ENCODE data around the gene NOB1. TPM values are rescaled to one million over a fixed set of nuclear protein-coding genes. Genes with fewer than 3 reads are reported as not detected.

NOB1 gene
- total RNA-seq, 1 experiment from 2014 or later, result 172 TPM

- DNase-seq (ENCODE audit: low read depth, low spot score) (no peak), ATAC-seq (no peak)
- H3K27ac ChIP-seq (ENCODE audit: low read depth, low read length), result no peak overlapping the region
- no TSS peak for BruUV-seq (replicated peaks)
- intact Hi-C loops (cut with micrococcal nuclease), result no loop called here
- H3K9me3 ChIP-seq (ENCODE audit: control insufficient read depth in 1 of 2, insufficient read depth in 1 of 2, low read depth in 1 of 2, low read length in 2 of 2), result no peaks in the 10 kb centered on the region
- H4K20me1 ChIP-seq (ENCODE audit: insufficient read depth), result no peaks in the 10 kb centered on the region
- H3K36me3 ChIP-seq (ENCODE audit: control insufficient read depth in 1 of 2, insufficient read depth in 2 of 2, low read length in 2 of 2), result peaks cover 67 to 82% of the 10 kb centered on the region in 2 experiments
- peaks cover 99% of the 10 kb centered on the region for H3K79me2 ChIP-seq (ENCODE audit: insufficient read depth, low read length)
- RAD21 ChIA-PET (ENCODE audit: low non-redundant PET in 1 of 2, low total read pairs in 2 of 2, uncharacterized antibody in 2 of 2, unreplicated experiment in 2 of 2), result no interaction called here
- peaks cover 5 to 8% of the 10 kb centered on the region in 2 experiments for H3K4me1 ChIP-seq (ENCODE audit: control insufficient read depth in 1 of 2, insufficient read depth in 2 of 2, low read length in 2 of 2)
- TF ChIP-seq, protein P1, sequence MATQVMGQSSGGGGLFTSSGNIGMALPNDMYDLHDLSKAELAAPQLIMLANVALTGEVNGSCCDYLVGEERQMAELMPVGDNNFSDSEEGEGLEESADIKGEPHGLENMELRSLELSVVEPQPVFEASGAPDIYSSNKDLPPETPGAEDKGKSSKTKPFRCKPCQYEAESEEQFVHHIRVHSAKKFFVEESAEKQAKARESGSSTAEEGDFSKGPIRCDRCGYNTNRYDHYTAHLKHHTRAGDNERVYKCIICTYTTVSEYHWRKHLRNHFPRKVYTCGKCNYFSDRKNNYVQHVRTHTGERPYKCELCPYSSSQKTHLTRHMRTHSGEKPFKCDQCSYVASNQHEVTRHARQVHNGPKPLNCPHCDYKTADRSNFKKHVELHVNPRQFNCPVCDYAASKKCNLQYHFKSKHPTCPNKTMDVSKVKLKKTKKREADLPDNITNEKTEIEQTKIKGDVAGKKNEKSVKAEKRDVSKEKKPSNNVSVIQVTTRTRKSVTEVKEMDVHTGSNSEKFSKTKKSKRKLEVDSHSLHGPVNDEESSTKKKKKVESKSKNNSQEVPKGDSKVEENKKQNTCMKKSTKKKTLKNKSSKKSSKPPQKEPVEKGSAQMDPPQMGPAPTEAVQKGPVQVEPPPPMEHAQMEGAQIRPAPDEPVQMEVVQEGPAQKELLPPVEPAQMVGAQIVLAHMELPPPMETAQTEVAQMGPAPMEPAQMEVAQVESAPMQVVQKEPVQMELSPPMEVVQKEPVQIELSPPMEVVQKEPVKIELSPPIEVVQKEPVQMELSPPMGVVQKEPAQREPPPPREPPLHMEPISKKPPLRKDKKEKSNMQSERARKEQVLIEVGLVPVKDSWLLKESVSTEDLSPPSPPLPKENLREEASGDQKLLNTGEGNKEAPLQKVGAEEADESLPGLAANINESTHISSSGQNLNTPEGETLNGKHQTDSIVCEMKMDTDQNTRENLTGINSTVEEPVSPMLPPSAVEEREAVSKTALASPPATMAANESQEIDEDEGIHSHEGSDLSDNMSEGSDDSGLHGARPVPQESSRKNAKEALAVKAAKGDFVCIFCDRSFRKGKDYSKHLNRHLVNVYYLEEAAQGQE (IDR thresholded peaks at IDR 0.05; ENCODE audit: low read depth), result no peak
- TF ChIP-seq SP1 (IDR thresholded peaks at IDR 0.05; ENCODE audit: low read depth) (no peak), SRF (IDR thresholded peaks at IDR 0.05; ENCODE audit: low read depth) (no peak), FOSL1 (IDR thresholded peaks at IDR 0.05; ENCODE audit: low read depth) (no peak), SIN3A (IDR thresholded peaks at IDR 0.05; ENCODE audit: low read depth) (no peak), CTCF (IDR thresholded peaks at IDR 0.05 in 2 of 3, conservative IDR thresholded peaks at IDR 0.05 in 1 of 3; ENCODE audit: borderline replicate concordance in 1 of 3, insufficient read depth in 1 of 3, low read depth in 2 of 3, low read length in 2 of 3) (no peak), EZH2phosphoT487 (IDR thresholded peaks at IDR 0.05; ENCODE audit: borderline replicate concordance) (no peak), EZH2 (IDR thresholded peaks at IDR 0.05) (no peak), ZFX (IDR thresholded peaks at IDR 0.05) (no peak), POLR2AphosphoS5 (IDR thresholded peaks at IDR 0.05; ENCODE audit: low read depth, low read length) (no peak), ZNF274 (IDR thresholded peaks at IDR 0.05; ENCODE audit: low read depth, low read length) (no peak), POLR2A (IDR thresholded peaks at IDR 0.05; ENCODE audit: borderline replicate concordance, extremely low read depth, insufficient read depth, insufficient read length) (no peak)
- TF ChIP-seq, protein P2, sequence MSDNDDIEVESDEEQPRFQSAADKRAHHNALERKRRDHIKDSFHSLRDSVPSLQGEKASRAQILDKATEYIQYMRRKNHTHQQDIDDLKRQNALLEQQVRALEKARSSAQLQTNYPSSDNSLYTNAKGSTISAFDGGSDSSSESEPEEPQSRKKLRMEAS (IDR thresholded peaks at IDR 0.05), result no peak
- H3K27me3 ChIP-seq (ENCODE audit: insufficient read depth, low read length), result no peaks in the 10 kb centered on the region
- no peaks in the 10 kb centered on the region for H3K9me2 ChIP-seq (ENCODE audit: insufficient read depth)
- H3K4me3 ChIP-seq (replicated peaks in 1 of 2; ENCODE audit: low read depth in 1 of 2, low read length in 2 of 2), result no peak overlapping the region
- H2AFZ ChIP-seq (ENCODE audit: low read depth, low read length, poor library complexity, severe bottlenecking), result no peak overlapping the region
- POLR2A ChIA-PET, result no interaction called here
- CTCF ChIA-PET, result no interaction called here
- H3K4me2 ChIP-seq (ENCODE audit: low read length), result no peak overlapping the region
- no peak overlapping the region for H3K9ac ChIP-seq (ENCODE audit: low read length)
Observed at GRCh38 chr16:69748694-69749345, 5.9 kb downstream of the NOB1 start.
